Liver (tissue), 9 donors: ENCODE results near the gene HOXC10. TPM values are rescaled to one million over a fixed set of nuclear protein-coding genes. Genes with fewer than 3 reads are reported as not detected.

Experiments used
- DNase-seq: peaks from one replicate; pipeline ENCODE4 v3.0.0-alpha.2; 2017; ENCODE audit warnings: low spot score
- H3K27ac ChIP-seq, 2 donors: one replicate each; pipeline ENCODE4 v1.7.0; 2013; ENCODE audit warnings: inconsistent platforms in 2 of 2, low read length in 2 of 2, control low read depth in 1 of 2, low read depth in 1 of 2, mild to moderate bottlenecking in 1 of 2
- H3K27me3 ChIP-seq, 4 donors: one replicate each; pipeline versions ENCODE4 v1.6.1 to v1.7.0; 2013; ENCODE audit warnings: low read length in 3 of 4, inconsistent platforms in 1 of 4, mild to moderate bottlenecking in 1 of 4, moderate library complexity in 1 of 4; ENCODE audit not compliant: control insufficient read depth in 4 of 4, insufficient read depth in 4 of 4
- H3K36me3 ChIP-seq, 4 donors: one replicate each; pipeline versions ENCODE4 v1.6.1 to v1.7.0; 2013; ENCODE audit warnings: low read length in 3 of 4, mild to moderate bottlenecking in 3 of 4, low read depth in 1 of 4, moderate library complexity in 1 of 4; ENCODE audit not compliant: control insufficient read depth in 4 of 4, insufficient read depth in 3 of 4
- H3K4me1 ChIP-seq, 4 donors: one replicate each; pipeline versions ENCODE4 v1.6.1 to v1.7.0; 2013; ENCODE audit warnings: low read length in 3 of 4, mild to moderate bottlenecking in 3 of 4, moderate library complexity in 1 of 4; ENCODE audit not compliant: control insufficient read depth in 4 of 4, insufficient read depth in 4 of 4
- H3K4me3 ChIP-seq, 3 donors: one replicate each; pipeline versions ENCODE4 v1.6.1 to v1.7.0; 2013; ENCODE audit warnings: low read length in 3 of 3, control low read depth in 1 of 3, low read depth in 1 of 3, mild to moderate bottlenecking in 1 of 3
- H3K9ac ChIP-seq, 2 donors: one replicate each; pipeline ENCODE4 v1.7.0; 2013; ENCODE audit warnings: low read length in 2 of 2, mild to moderate bottlenecking in 2 of 2, moderate library complexity in 2 of 2, control low read depth in 1 of 2, low read depth in 1 of 2
- H3K9me3 ChIP-seq, 4 donors: one replicate each; pipeline versions ENCODE4 v1.6.1 to v1.7.0; 2013; ENCODE audit warnings: low read length in 3 of 4; ENCODE audit not compliant: control insufficient read depth in 4 of 4
- ATF3 ChIP-seq: IDR thresholded peaks from 2 replicates; pipeline ENCODE4 v1.6.1; 2016; ENCODE audit warnings: antibody characterized with exemption
- EGR1 ChIP-seq, 2 donors: IDR thresholded peaks; 2 replicates each; pipeline ENCODE4 v1.6.1; 2016 to 2018; ENCODE audit warnings: antibody characterized with exemption in 2 of 2, low read depth in 2 of 2
- FOXA1 ChIP-seq: IDR thresholded peaks from 2 replicates; pipeline ENCODE4 v1.6.1; 2016; ENCODE audit warnings: antibody characterized with exemption
- FOXA2 ChIP-seq: IDR thresholded peaks from 2 replicates; pipeline ENCODE4 v1.6.1; 2016; ENCODE audit warnings: antibody characterized with exemption
- GABPA ChIP-seq, 2 donors: IDR thresholded peaks in 1 of 2; conservative IDR thresholded peaks in 1 of 2; 2 replicates each; pipeline ENCODE4 v1.6.1; 2016; ENCODE audit warnings: antibody characterized with exemption in 2 of 2, mild to moderate bottlenecking in 1 of 2, moderate library complexity in 1 of 2
- HNF4A ChIP-seq, 2 donors: conservative IDR thresholded peaks; 2 replicates each; pipeline ENCODE4 v1.6.1; 2016; ENCODE audit warnings: antibody characterized with exemption in 2 of 2, mild to moderate bottlenecking in 2 of 2
- HNF4G ChIP-seq: IDR thresholded peaks from 2 replicates; pipeline ENCODE4 v1.6.1; 2016; ENCODE audit warnings: antibody characterized with exemption
- RAD21 ChIP-seq, 2 donors: IDR thresholded peaks; 2 replicates each; pipeline ENCODE4 v1.6.1; 2016; ENCODE audit warnings: antibody characterized with exemption in 2 of 2, mild to moderate bottlenecking in 2 of 2
- RXRA ChIP-seq, 2 donors: IDR thresholded peaks; 2 replicates each; pipeline ENCODE4 v1.6.1; 2017 to 2018; ENCODE audit warnings: antibody characterized with exemption in 2 of 2, mild to moderate bottlenecking in 1 of 2
- SP1 ChIP-seq: IDR thresholded peaks from 2 replicates; pipeline ENCODE4 v1.6.1; 2018; ENCODE audit warnings: antibody characterized with exemption, mild to moderate bottlenecking
- TAF1 ChIP-seq: conservative IDR thresholded peaks from 2 replicates; pipeline ENCODE4 v1.6.1; 2016; ENCODE audit warnings: antibody characterized with exemption, mild to moderate bottlenecking
- YY1 ChIP-seq: IDR thresholded peaks from 2 replicates; pipeline ENCODE4 v1.6.1; 2016; ENCODE audit warnings: antibody characterized with exemption, mild to moderate bottlenecking
- ZBTB33 ChIP-seq: IDR thresholded peaks from 2 replicates; pipeline ENCODE4 v1.6.1; 2016; ENCODE audit warnings: antibody characterized with exemption
- WGBS: extraction: QIAGEN DNeasy Blood & Tissue Kit; methylation state at CpG from one replicate; pipeline ENCODE4 v1.1.7; 2013; 5-methylcytosine and 5-hydroxymethylcytosine counted together
- polyA plus RNA-seq, 2 donors: library from polyadenylated mRNA; stranded (reverse) in 1 of 2; unstranded in 1 of 2; fragments of 200-250 nt in 1 of 2; fragments of >200 nt in 1 of 2; fragmentation: Nextera tagmentation in 1 of 2; extraction: Ambion mirVana in 1 of 2; gene quantifications; one replicate each; pipeline versions ENCODE4 v1.2.1 to v1.2.3, GENCODE V29; 2013 to 2015
- total RNA-seq, 2 donors: library from RNA; depleted of rRNA; stranded (reverse); fragments of >200 nt; gene quantifications; one replicate each; pipeline ENCODE4 v1.2.3, GENCODE V29; 2014
- TF ChIP-seq, protein P1 (sequence below): IDR thresholded peaks from 2 replicates; pipeline ENCODE4 v1.6.1; 2016; ENCODE audit warnings: antibody characterized with exemption
- TF ChIP-seq, protein P2 (sequence below): fragments of 150-350 bp; IDR thresholded peaks from 2 replicates; pipeline ENCODE4 v1.5.1; 2017; ENCODE audit warnings: improper control_type of control experiment, low read depth, low read length; ENCODE audit not compliant: missing input control
- donor health status: healthy.
- donor health status: healthy.
- donor health status: healthy.
- donor health status: healthy.
- donor health status: healthy.

The HOXC10 gene
- total and polyA plus RNA-seq, 4 donors: not detected

- H3K4me1 ChIP-seq: peaks cover 6 to 15% (median 10%) of the 10 kb centered on the region in 4 donors
- H3K27ac ChIP-seq: no peak overlapping the region
These were observed 17.4 kb downstream of the HOXC10 start for GRCh38 chr12:54002278-54002914.

GRCh38 chr12:54002915-54003389 is 18.0 kb downstream of the HOXC10 start:
- TF ChIP-seq TAF1 (no peak), HNF4A (conservative IDR thresholded peaks at IDR 0.05) (no peak), SP1 (no peak), GABPA (IDR thresholded peaks at IDR 0.05 in 1 of 2, conservative IDR thresholded peaks at IDR 0.05 in 1 of 2) (no peak), RXRA (IDR thresholded peaks at IDR 0.05) (no peak), FOXA1 (no peak), RAD21 (IDR thresholded peaks at IDR 0.05) (no peak), ATF3 (no peak), ZBTB33 (no peak), FOXA2 (no peak)
- TF ChIP-seq, protein P1, sequence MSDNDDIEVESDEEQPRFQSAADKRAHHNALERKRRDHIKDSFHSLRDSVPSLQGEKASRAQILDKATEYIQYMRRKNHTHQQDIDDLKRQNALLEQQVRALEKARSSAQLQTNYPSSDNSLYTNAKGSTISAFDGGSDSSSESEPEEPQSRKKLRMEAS: no peak
- peaks cover 6 to 15% (median 10%) of the 10 kb centered on the region in 4 donors for H3K4me1 ChIP-seq
- no peak overlapping the region for H3K9ac ChIP-seq
- H3K36me3 ChIP-seq: no peaks in the 10 kb centered on the region
- WGBS: 22% methylated on average over 19 of the region's 19 CpGs
- peaks cover 7 to 53% (median 11%) of the 10 kb centered on the region in 4 donors for H3K27me3 ChIP-seq
- H3K9me3 ChIP-seq: no peaks in the 10 kb centered on the region
- no peak for DNase-seq
- no peak overlapping the region for H3K4me3 ChIP-seq
- no peak overlapping the region for H3K27ac ChIP-seq

More at GRCh38 chr12:54002278-54002914, 17.4 kb downstream of the HOXC10 start:
- DNase-seq: no peak
- Histone ChIP-seq H3K4me3 (no peak overlapping the region), H3K9ac (no peak overlapping the region), H3K36me3 (no peaks in the 10 kb centered on the region), H3K27me3 (peaks cover 6 to 53% (median 11%) of the 10 kb centered on the region in 4 donors), H3K9me3 (no peaks in the 10 kb centered on the region)
- TF ChIP-seq EGR1 (IDR thresholded peaks at IDR 0.05; ENCODE audit: low read depth in 2 of 2): no peak
- no peak for TF ChIP-seq GABPA (IDR thresholded peaks at IDR 0.05 in 1 of 2, conservative IDR thresholded peaks at IDR 0.05 in 1 of 2)
- TF ChIP-seq ATF3: no peak
- TF ChIP-seq RAD21 (IDR thresholded peaks at IDR 0.05): no peak
- no peak for TF ChIP-seq HNF4A (conservative IDR thresholded peaks at IDR 0.05)
- TF ChIP-seq FOXA1: no peak
- 13% methylated on average over 19 of the region's 19 CpGs for WGBS

- WGBS: 26% methylated on average over 3 of the region's 3 CpGs
- TF ChIP-seq RAD21 (IDR thresholded peaks at IDR 0.05): no peak
- no peak for TF ChIP-seq FOXA1
- TF ChIP-seq, protein P2, sequence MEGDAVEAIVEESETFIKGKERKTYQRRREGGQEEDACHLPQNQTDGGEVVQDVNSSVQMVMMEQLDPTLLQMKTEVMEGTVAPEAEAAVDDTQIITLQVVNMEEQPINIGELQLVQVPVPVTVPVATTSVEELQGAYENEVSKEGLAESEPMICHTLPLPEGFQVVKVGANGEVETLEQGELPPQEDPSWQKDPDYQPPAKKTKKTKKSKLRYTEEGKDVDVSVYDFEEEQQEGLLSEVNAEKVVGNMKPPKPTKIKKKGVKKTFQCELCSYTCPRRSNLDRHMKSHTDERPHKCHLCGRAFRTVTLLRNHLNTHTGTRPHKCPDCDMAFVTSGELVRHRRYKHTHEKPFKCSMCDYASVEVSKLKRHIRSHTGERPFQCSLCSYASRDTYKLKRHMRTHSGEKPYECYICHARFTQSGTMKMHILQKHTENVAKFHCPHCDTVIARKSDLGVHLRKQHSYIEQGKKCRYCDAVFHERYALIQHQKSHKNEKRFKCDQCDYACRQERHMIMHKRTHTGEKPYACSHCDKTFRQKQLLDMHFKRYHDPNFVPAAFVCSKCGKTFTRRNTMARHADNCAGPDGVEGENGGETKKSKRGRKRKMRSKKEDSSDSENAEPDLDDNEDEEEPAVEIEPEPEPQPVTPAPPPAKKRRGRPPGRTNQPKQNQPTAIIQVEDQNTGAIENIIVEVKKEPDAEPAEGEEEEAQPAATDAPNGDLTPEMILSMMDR: no peak
- no peak for TF ChIP-seq RXRA (IDR thresholded peaks at IDR 0.05)
- no peak for TF ChIP-seq FOXA2
- TF ChIP-seq YY1: no peak
- no peak for TF ChIP-seq HNF4G
- no peak for TF ChIP-seq HNF4A (conservative IDR thresholded peaks at IDR 0.05)
- no peak for TF ChIP-seq ZBTB33
- no peak for TF ChIP-seq EGR1 (IDR thresholded peaks at IDR 0.05; ENCODE audit: low read depth in 2 of 2)
- no peak for DNase-seq
- Histone ChIP-seq H3K9ac (no peak overlapping the region), H3K36me3 (no peaks in the 10 kb centered on the region), H3K4me3 (no peak overlapping the region), H3K9me3 (no peaks in the 10 kb centered on the region), H3K27ac (no peak overlapping the region), H3K27me3 (peaks cover 5 to 52% (median 12%) of the 10 kb centered on the region in 4 donors), H3K4me1 (peaks cover 6 to 15% (median 10%) of the 10 kb centered on the region in 4 donors)
These were observed 18.7 kb downstream of the HOXC10 start for GRCh38 chr12:54003625-54004024.
